Keratinocyte (primary cell): ENCODE data around the gene C4B. TPM values are rescaled to one million over a fixed set of nuclear protein-coding genes. Genes with fewer than 3 reads are reported as not detected.
"Not testable (repeated sequence)": the region's sequence is repeated elsewhere in the genome, so short reads cannot be mapped to it uniquely, and the experiment has no call there.

Experiments
- DNase-seq: peaks from one replicate; pipeline ENCODE4 v3.0.0-alpha.2; 2011; ENCODE audit warnings: low read depth, missing footprints, low spot score
- FAIRE-seq: peaks from 2 replicates; lab custom pipeline; 2011; peaks lifted over from hg19 to GRCh38; lab: Jason Lieb, UNC
- H2AFZ ChIP-seq: 2 replicates; pipeline ENCODE4 v1.6.0; 2012; ENCODE audit warnings: low read length, control low read depth, inconsistent platforms; ENCODE audit not compliant: control insufficient read depth
- H3K27ac ChIP-seq: 2 replicates; pipeline ENCODE4 v1.5.1; 2011; ENCODE audit warnings: low read length; ENCODE audit not compliant: control insufficient read depth, insufficient read depth
- H3K27me3 ChIP-seq: 3 replicates; pipeline ENCODE4 v1.6.0; 2011; ENCODE audit warnings: low read length; ENCODE audit not compliant: control insufficient read depth, insufficient read depth; ENCODE audit errors: extremely low read depth
- H3K36me3 ChIP-seq, 2 experiments: 2 replicates in 1 of 2; 3 replicates in 1 of 2; pipeline ENCODE4 v1.5.1; 2011; ENCODE audit warnings: low read length in 2 of 2, mild to moderate bottlenecking in 1 of 2; ENCODE audit not compliant: control insufficient read depth in 2 of 2, insufficient read depth in 2 of 2; ENCODE audit errors: extremely low read depth in 1 of 2
- H3K4me1 ChIP-seq: 3 replicates; pipeline ENCODE4 v1.5.1; 2011; ENCODE audit warnings: low read length; ENCODE audit not compliant: control insufficient read depth, insufficient read depth; ENCODE audit errors: extremely low read depth
- H3K4me2 ChIP-seq: 3 replicates; pipeline ENCODE4 v1.6.0; 2011; ENCODE audit warnings: low read depth, low read length; ENCODE audit not compliant: control insufficient read depth, insufficient read depth; ENCODE audit errors: extremely low read depth
- H3K4me3 ChIP-seq, 3 experiments: fragments of 200-600 bp in 1 of 3; sonication (generic) in 1 of 3; 2 replicates in 2 of 3; 3 replicates in 1 of 3; pipeline ENCODE4 v1.5.1; 2011 to 2016; ENCODE audit warnings: low read length in 3 of 3, mild to moderate bottlenecking in 3 of 3, control low read depth in 2 of 3, inconsistent platforms in 1 of 3, low read depth in 1 of 3, mixed read lengths in 1 of 3, mixed run types in 1 of 3, moderate library complexity in 1 of 3; ENCODE audit not compliant: control insufficient read depth in 2 of 3, insufficient read depth in 2 of 3; ENCODE audit errors: extremely low read depth in 1 of 3
- H3K79me2 ChIP-seq: 2 replicates; pipeline ENCODE4 v1.6.0; 2012; ENCODE audit warnings: low read length; ENCODE audit not compliant: control insufficient read depth, insufficient read depth
- H3K9ac ChIP-seq: 3 replicates; pipeline ENCODE4 v1.6.0; 2011; ENCODE audit warnings: low read length; ENCODE audit not compliant: control insufficient read depth, insufficient read depth; ENCODE audit errors: extremely low read depth
- H3K9me1 ChIP-seq: 3 replicates; pipeline ENCODE4 v1.6.0; 2011; ENCODE audit warnings: low read length; ENCODE audit not compliant: control insufficient read depth, insufficient read depth; ENCODE audit errors: extremely low read depth
- H3K9me3 ChIP-seq: 2 replicates; pipeline ENCODE4 v1.5.1; 2012; ENCODE audit warnings: low read depth, low read length; ENCODE audit not compliant: control insufficient read depth
- H4K20me1 ChIP-seq: 3 replicates; pipeline ENCODE4 v1.6.0; 2011; ENCODE audit warnings: low read length; ENCODE audit not compliant: control insufficient read depth, insufficient read depth; ENCODE audit errors: extremely low read depth
- CTCF ChIP-seq, 3 experiments: IDR thresholded peaks in 1 of 3; conservative IDR thresholded peaks in 1 of 3; optimal IDR thresholded peaks in 1 of 3; 2 replicates in 2 of 3; 3 replicates in 1 of 3; pipeline versions ENCODE3 to v1.5.1; 2011; ENCODE audit warnings: low read length in 3 of 3, mild to moderate bottlenecking in 3 of 3, moderate library complexity in 2 of 3, control low read depth in 1 of 3, inconsistent platforms in 1 of 3; ENCODE audit not compliant: insufficient read depth in 2 of 3; ENCODE audit errors: extremely low read depth in 1 of 3
- EZH2 ChIP-seq: IDR thresholded peaks from one replicate; pipeline ENCODE4 v1.6.1; 2012; ENCODE audit warnings: inconsistent platforms, mild to moderate bottlenecking, low read length, moderate library complexity
- dilution Hi-C: fragments of 300-500 bp; cut with MboI; formaldehyde crosslinking; loops from one replicate; pipeline ENCODE4 v1.7.0; 2020; ENCODE audit warnings: low sequenced_read_pairs; ENCODE audit not compliant: extremely low pct_ligation_motif_present
- polyA plus RNA-seq, 5 experiments: library from polyadenylated mRNA; depleted of rRNA in 3 of 5; stranded (reverse) in 3 of 5; stranded (forward) in 1 of 5; unstranded in 1 of 5; fragments of >200 nt; gene quantifications; 1 replicate in 1 of 5; 2 replicates in 3 of 5; 3 replicates in 1 of 5; pipeline versions ENCODE4 v1.2.1 to v1.2.3, GENCODE V29; 2011 to 2012; ENCODE audit warnings: missing spikeins in 2 of 5, low read depth in 1 of 5, low replicate concordance in 1 of 5

The C4B gene
- polyA plus RNA-seq, 1 donor (not counting 4 experiments of a cell fraction or from before 2014, with no cell fraction given) = 1.8 TPM

- no peak overlapping the region for H2AFZ ChIP-seq
- no peaks in the 10 kb centered on the region for H3K9me1 ChIP-seq
- no peak overlapping the region for H3K4me3 ChIP-seq
- H3K4me1 ChIP-seq = no peaks in the 10 kb centered on the region
- FAIRE-seq = no peak
- H3K9me3 ChIP-seq = no peaks in the 10 kb centered on the region
- H3K27ac ChIP-seq = no peak overlapping the region
- no peaks in the 10 kb centered on the region for H3K36me3 ChIP-seq
- DNase-seq = no peak
- no peaks in the 10 kb centered on the region for H3K79me2 ChIP-seq
- H3K4me2 ChIP-seq = no peak overlapping the region
- no peak overlapping the region for H3K9ac ChIP-seq
- no peaks in the 10 kb centered on the region for H3K27me3 ChIP-seq
- dilution Hi-C loops = no loop called here
- no peaks in the 10 kb centered on the region for H4K20me1 ChIP-seq
- TF ChIP-seq CTCF (optimal IDR thresholded peaks at IDR 0.05 in 1 of 3, IDR thresholded peaks at IDR 0.05 in 1 of 3, conservative IDR thresholded peaks at IDR 0.05 in 1 of 3; ENCODE audit: extremely low read depth in 1 of 3, insufficient read depth in 2 of 3, low read length in 3 of 3) (no peak), EZH2 (no peak)
Measured at GRCh38 chr6:31979238-31979898, 35.2 kb upstream of the C4B start.

- H3K79me2 ChIP-seq, H3K4me2 ChIP-seq, H3K27ac ChIP-seq, FAIRE-seq, H3K36me3 ChIP-seq, H3K4me1 ChIP-seq, H3K9ac ChIP-seq, H2AFZ ChIP-seq, dilution Hi-C loops, H3K4me3 ChIP-seq, H3K27me3 ChIP-seq, H4K20me1 ChIP-seq, H3K9me3 ChIP-seq, DNase-seq, H3K9me1 ChIP-seq: not testable (repeated sequence)
Measured at GRCh38 chr6:31980195-31980876, 34.3 kb upstream of the C4B start.

- H3K4me1 ChIP-seq, dilution Hi-C loops, DNase-seq, H2AFZ ChIP-seq, H3K9ac ChIP-seq, FAIRE-seq, H3K4me3 ChIP-seq, H4K20me1 ChIP-seq, H3K27ac ChIP-seq, H3K27me3 ChIP-seq, H3K4me2 ChIP-seq, H3K79me2 ChIP-seq, H3K36me3 ChIP-seq, H3K9me1 ChIP-seq, H3K9me3 ChIP-seq: not testable (repeated sequence)
Measured at GRCh38 chr6:31980998-31981397, 33.6 kb upstream of the C4B start.

- H4K20me1 ChIP-seq, H3K9me3 ChIP-seq, H3K4me3 ChIP-seq, H3K4me1 ChIP-seq, H3K27me3 ChIP-seq, FAIRE-seq, DNase-seq, H3K79me2 ChIP-seq, dilution Hi-C loops, H3K4me2 ChIP-seq, H3K27ac ChIP-seq, H3K9ac ChIP-seq, H3K36me3 ChIP-seq, H3K9me1 ChIP-seq, H2AFZ ChIP-seq: not testable (repeated sequence)
Measured at GRCh38 chr6:31981744-31982143, 32.9 kb upstream of the C4B start, which contains the start of gene C4A. Gene C4A (plus strand): TSS chr6:31982057. CDS start chr6:31982108, 51 bp downstream.
